H1 (cell line): ENCODE data around the gene BLNK. TPM values are rescaled to one million over a fixed set of nuclear protein-coding genes. Genes with fewer than 3 reads are reported as not detected.

ENCODE experiments used
- CTCF ChIA-PET: fragments of 300-600 bp; sonication (Branson Sonifier 250); formaldehyde crosslinking; loops from one replicate; lab custom pipeline; 2021; ENCODE audit not compliant: partially characterized antibody; lab: Charles Lee
- POLR2A ChIA-PET: fragments of 300-600 bp; sonication (Branson Sonifier 250); formaldehyde crosslinking; loops from one replicate; lab custom pipeline; 2021; ENCODE audit warnings: inconsistent platforms; ENCODE audit not compliant: partially characterized antibody; lab: Charles Lee
- DNase-seq, 2 experiments: peaks; one replicate each; pipeline versions ENCODE4 v3.0.0 to v3.0.0-alpha.2; 2010 to 2022; ENCODE audit warnings: low spot score in 2 of 2, low read depth in 1 of 2, mixed read lengths in 1 of 2
- FAIRE-seq: peaks from 2 replicates; lab custom pipeline; 2011; peaks lifted over from hg19 to GRCh38; lab: Jason Lieb, UNC
- H2AFZ ChIP-seq: 2 replicates; pipeline ENCODE4 v1.8.1; 2012; ENCODE audit warnings: low read length, inconsistent platforms
- H2AK5ac ChIP-seq: 2 replicates; pipeline ENCODE4 v1.6.1; 2013; ENCODE audit warnings: low read depth, low read length
- H2BK120ac ChIP-seq: replicated peaks from 2 replicates; pipeline ENCODE3; 2013; ENCODE audit warnings: low read depth, low read length, inconsistent platforms
- H2BK12ac ChIP-seq: 2 replicates; pipeline ENCODE4 v1.6.1; 2013; ENCODE audit warnings: low read depth, low read length
- H2BK15ac ChIP-seq: 2 replicates; pipeline ENCODE4 v1.6.1; 2013; ENCODE audit warnings: low read length
- H2BK20ac ChIP-seq: 2 replicates; pipeline ENCODE4 v1.6.1; 2013; ENCODE audit warnings: low read length
- H2BK5ac ChIP-seq: 2 replicates; pipeline ENCODE4 v1.6.1; 2013; ENCODE audit warnings: low read depth, low read length
- H3K14ac ChIP-seq: 2 replicates; pipeline ENCODE4 v1.6.1; 2013; ENCODE audit warnings: inconsistent platforms; ENCODE audit not compliant: insufficient read length
- H3K18ac ChIP-seq: 2 replicates; pipeline ENCODE4 v1.6.1; 2013; ENCODE audit warnings: low read length; ENCODE audit errors: extremely low read depth
- H3K23ac ChIP-seq: 2 replicates; pipeline ENCODE4 v1.6.1; 2013; ENCODE audit warnings: inconsistent platforms; ENCODE audit not compliant: insufficient read length
- H3K23me2 ChIP-seq: 2 replicates; pipeline ENCODE4 v1.6.1; 2013; ENCODE audit warnings: low read depth, low read length
- H3K27ac ChIP-seq: 2 replicates; pipeline ENCODE4 v1.6.1; 2011; ENCODE audit warnings: low read depth, low read length, inconsistent platforms
- H3K27me3 ChIP-seq, 4 experiments: replicated peaks in 1 of 4; 1 replicate in 1 of 4; 2 replicates in 3 of 4; pipeline versions ENCODE4 v1.6.1 to v1.8.1; 2011 to 2013; ENCODE audit warnings: low read length in 3 of 4, mild to moderate bottlenecking in 3 of 4, inconsistent platforms in 2 of 4, mixed read lengths in 2 of 4, moderate library complexity in 1 of 4; ENCODE audit not compliant: control insufficient read depth in 3 of 4, insufficient read depth in 3 of 4; ENCODE audit errors: extremely low read depth in 1 of 4
- H3K36me3 ChIP-seq, 4 experiments: 2 replicates each; pipeline versions ENCODE4 v1.6.1 to v1.8.1; 2011 to 2013; ENCODE audit warnings: mild to moderate bottlenecking in 4 of 4, low read length in 3 of 4, moderate library complexity in 2 of 4, control low read depth in 1 of 4, inconsistent platforms in 1 of 4; ENCODE audit not compliant: insufficient read depth in 4 of 4, control insufficient read depth in 2 of 4
- H3K4ac ChIP-seq: replicated peaks from 2 replicates; pipeline ENCODE3; 2013; ENCODE audit warnings: low read length, low read depth, mixed read lengths, inconsistent platforms; ENCODE audit not compliant: insufficient read length
- H3K4me1 ChIP-seq, 4 experiments: replicated peaks in 1 of 4; 1 replicate in 1 of 4; 2 replicates in 3 of 4; pipeline versions ENCODE4 v1.6.1 to v1.8.1; 2011 to 2013; ENCODE audit warnings: low read length in 3 of 4, inconsistent platforms in 2 of 4, mixed read lengths in 1 of 4; ENCODE audit not compliant: insufficient read depth in 4 of 4, control insufficient read depth in 3 of 4
- H3K4me2 ChIP-seq, 2 experiments: 2 replicates each; pipeline versions ENCODE4 v1.6.1 to v1.8.1; 2011 to 2013; ENCODE audit warnings: low read depth in 2 of 2, low read length in 2 of 2, control low read depth in 1 of 2, inconsistent platforms in 1 of 2, mild to moderate bottlenecking in 1 of 2; ENCODE audit not compliant: insufficient read depth in 1 of 2
- H3K4me3 ChIP-seq, 4 experiments: fragments of 200-600, 300-600 bp in 1 of 4; sonication (generic), shearing (Covaris generic), sonication (Bioruptor Twin) in 1 of 4; 2 replicates each; pipeline versions ENCODE4 v1.5.1 to v1.8.1; 2011 to 2016; ENCODE audit warnings: low read length in 4 of 4, low read depth in 3 of 4, control low read depth in 2 of 4, inconsistent platforms in 2 of 4, mild to moderate bottlenecking in 2 of 4, mixed read lengths in 1 of 4, moderate library complexity in 1 of 4; ENCODE audit not compliant: insufficient read depth in 2 of 4; ENCODE audit errors: extremely low read depth in 1 of 4
- H3K56ac ChIP-seq: replicated peaks from 2 replicates; pipeline ENCODE3; 2013; ENCODE audit warnings: low read depth, mild to moderate bottlenecking, mixed read lengths, low read length, inconsistent platforms; ENCODE audit not compliant: insufficient read length
- H3K79me1 ChIP-seq: 2 replicates; pipeline ENCODE4 v1.6.1; 2013; ENCODE audit warnings: low read depth, low read length, control low read depth
- H3K79me2 ChIP-seq, 2 experiments: 2 replicates each; pipeline versions ENCODE4 v1.6.1 to v1.8.1; 2012 to 2013; ENCODE audit warnings: low read length in 2 of 2, mild to moderate bottlenecking in 2 of 2, inconsistent platforms in 1 of 2; ENCODE audit not compliant: insufficient read depth in 2 of 2, control insufficient read depth in 1 of 2
- H3K9ac ChIP-seq, 4 experiments: replicated peaks in 1 of 4; 1 replicate in 1 of 4; 2 replicates in 3 of 4; pipeline versions ENCODE4 v1.6.1 to v1.8.1; 2011 to 2013; ENCODE audit warnings: low read depth in 3 of 4, low read length in 3 of 4, control low read depth in 2 of 4, mild to moderate bottlenecking in 2 of 4, moderate library complexity in 2 of 4, inconsistent platforms in 1 of 4; ENCODE audit errors: extremely low read depth in 1 of 4
- H3K9me3 ChIP-seq, 2 experiments: 2 replicates each; pipeline versions ENCODE4 v1.6.1 to v1.8.1; 2012 to 2013; ENCODE audit warnings: mild to moderate bottlenecking in 2 of 2, moderate library complexity in 2 of 2, control low read depth in 1 of 2, inconsistent platforms in 1 of 2, low read depth in 1 of 2, low read length in 1 of 2, mixed read lengths in 1 of 2; ENCODE audit not compliant: insufficient read depth in 2 of 2
- H4K20me1 ChIP-seq, 2 experiments: replicated peaks in 1 of 2; 2 replicates each; pipeline versions ENCODE3 to v1.8.1; 2011 to 2013; ENCODE audit warnings: inconsistent platforms in 2 of 2, low read length in 2 of 2, mild to moderate bottlenecking in 1 of 2; ENCODE audit not compliant: insufficient read depth in 2 of 2, control insufficient read depth in 1 of 2
- H4K5ac ChIP-seq: 2 replicates; pipeline ENCODE4 v1.6.1; 2013; ENCODE audit warnings: low read length, low read depth, mixed read lengths, inconsistent platforms; ENCODE audit not compliant: insufficient read length
- H4K8ac ChIP-seq: 2 replicates; pipeline ENCODE4 v1.8.0; 2013; ENCODE audit warnings: mild to moderate bottlenecking, moderate library complexity, low read length, inconsistent platforms; ENCODE audit not compliant: insufficient read depth; ENCODE audit errors: extremely low read depth
- H4K91ac ChIP-seq: replicated peaks from 2 replicates; pipeline ENCODE3; 2013; ENCODE audit warnings: low read length, mixed read lengths, inconsistent platforms; ENCODE audit not compliant: insufficient read length
- CBX5 ChIP-seq: fragments of 300-800, 300-1000 bp; sonication (generic); IDR thresholded peaks from 2 replicates; pipeline ENCODE4 v1.7.1; 2016; ENCODE audit warnings: antibody characterized with exemption, low read length, low read depth
- CEBPB ChIP-seq: IDR thresholded peaks from 2 replicates; pipeline ENCODE4 v1.6.1; 2012; ENCODE audit warnings: low read depth, low read length
- KDM1A ChIP-seq: fragments of 200-600, 300-600 bp; sonication (generic); IDR thresholded peaks from 2 replicates; pipeline ENCODE4 v1.7.1; 2016; ENCODE audit warnings: mild to moderate bottlenecking, low read length, borderline replicate concordance
- MAFK ChIP-seq: IDR thresholded peaks from 2 replicates; pipeline ENCODE4 v1.6.1; 2012; ENCODE audit warnings: low read depth, mild to moderate bottlenecking, improper control_type of control experiment, low read length
- PHF8 ChIP-seq: fragments of 200-600 bp; sonication (generic); conservative IDR thresholded peaks from 2 replicates; pipeline ENCODE4 v1.7.1; 2012; ENCODE audit warnings: low read depth, mild to moderate bottlenecking, inconsistent platforms, low read length, moderate library complexity
- SP2 ChIP-seq: IDR thresholded peaks from 2 replicates; pipeline ENCODE4 v1.6.1; 2012; ENCODE audit warnings: mild to moderate bottlenecking, low read length, inconsistent platforms
- YY1 ChIP-seq: IDR thresholded peaks from 2 replicates; pipeline ENCODE4 v1.6.1; 2011; ENCODE audit warnings: low read depth, mild to moderate bottlenecking, low read length
- WGBS, 2 experiments: shearing (Covaris generic) in 1 of 2; methylation state at CpG; one replicate each; pipeline versions ENCODE4 v1.1.6 to v1.1.7; 2013 to 2015; ENCODE audit warnings: low lambda C conversion rate in 2 of 2, mixed read lengths in 2 of 2, inconsistent platforms in 1 of 2, low coverage in 1 of 2, missing lambda C conversion rate in 1 of 2; ENCODE audit not compliant: insufficient replicate concordance in 2 of 2, insufficient coverage in 1 of 2, insufficient read length in 1 of 2; ENCODE audit errors: extremely low coverage in 1 of 2, missing lambda C conversion rate in 1 of 2; 5-methylcytosine and 5-hydroxymethylcytosine counted together
- polyA plus RNA-seq, 7 experiments: library from polyadenylated mRNA; depleted of rRNA in 3 of 7; stranded (reverse) in 5 of 7; unstranded in 2 of 7; fragments of >200 nt in 5 of 7; fragments of 200-250 nt in 2 of 7; gene quantifications; 1 replicate in 5 of 7; 2 replicates in 1 of 7; 4 replicates in 1 of 7; pipeline versions ENCODE4 v1.2.1 to v1.2.3, GENCODE V29; 2011 to 2013; ENCODE audit warnings: missing spikeins in 2 of 7, mixed read lengths in 2 of 7
- total RNA-seq: library from RNA; stranded (reverse); fragmentation: NEBNext Ultra II Directional; extraction: Animal tissue kit (Norgen Biotek cat#: 25700); gene quantifications from 2 replicates; pipeline ENCODE4 v1.2.1, GENCODE V29; 2021
- TF ChIP-seq, protein P1 (sequence below), 3 experiments: IDR thresholded peaks; 1 replicate in 2 of 3; 2 replicates in 1 of 3; pipeline versions ENCODE4 v1.5.1 to v1.6.1; 2011; ENCODE audit warnings: low read length in 3 of 3, mild to moderate bottlenecking in 3 of 3, inconsistent platforms in 2 of 3, low read depth in 1 of 3, moderate library complexity in 1 of 3; ENCODE audit not compliant: insufficient read depth in 1 of 3; ENCODE audit errors: control extremely low read depth in 1 of 3

BLNK gene
- total and polyA plus RNA-seq, 2 of the 8 experiments (the other 6 are each of a cell fraction or from before 2014, with no cell fraction given) = not detected

GRCh38 chr10:96244354-96244753 lies 27.0 kb downstream of the BLNK start:
- H4K20me1 ChIP-seq = no peaks in the 10 kb centered on the region
- H4K8ac ChIP-seq = no peak overlapping the region
- no peaks in the 10 kb centered on the region for H3K79me2 ChIP-seq
- 0 out of 2 replicates have a peak overlapping the region, but pooled peaks have one; percentile 12 for H2AFZ ChIP-seq
- no peaks in the 10 kb centered on the region for H3K23me2 ChIP-seq
- no peaks in the 10 kb centered on the region for H3K4me1 ChIP-seq
- H2BK20ac ChIP-seq = no peak overlapping the region
- no peaks in the 10 kb centered on the region for H3K27me3 ChIP-seq
- H4K91ac ChIP-seq = no peak overlapping the region
- no peak overlapping the region for H3K23ac ChIP-seq
- H2AK5ac ChIP-seq = no peak overlapping the region
- whole genome bisulfite sequencing, 2 experiments = 85% methylated on average over 7 of the region's 7 CpGs; no CpG with 5 or more reads in 1 of the 2 experiments
- no peak overlapping the region for H2BK120ac ChIP-seq
- H3K27ac ChIP-seq = no peak overlapping the region
- H3K9me3 ChIP-seq = no peaks in the 10 kb centered on the region
- no peaks in the 10 kb centered on the region for H3K36me3 ChIP-seq
- H3K9ac ChIP-seq = no peak overlapping the region
- CTCF ChIA-PET = interaction anchor here (1.2 to 2.7 kb wide), 2 partner anchors 14 to 78 kb away, joined by 5 to 16 read pairs; no protein-coding TSS in a partner anchor
- H3K4ac ChIP-seq = no peak overlapping the region
- DNase-seq (no peak), FAIRE-seq (no peak)
- POLR2A ChIA-PET = no interaction called here
- no peak overlapping the region for H2BK5ac ChIP-seq
- H3K14ac ChIP-seq = no peak overlapping the region
- H3K18ac ChIP-seq = no peak overlapping the region
- H4K5ac ChIP-seq = no peak overlapping the region
- H3K4me3 ChIP-seq = no peak overlapping the region
- H2BK15ac ChIP-seq = no peak overlapping the region
- no peak overlapping the region for H3K56ac ChIP-seq
- no peak overlapping the region for H3K4me2 ChIP-seq
- no peaks in the 10 kb centered on the region for H3K79me1 ChIP-seq
- no peak overlapping the region for H2BK12ac ChIP-seq
- TF ChIP-seq CBX5 = no peak
- no peak for TF ChIP-seq KDM1A
- no peak for TF ChIP-seq PHF8
- no peak for TF ChIP-seq SP2
- TF ChIP-seq, protein P1, sequence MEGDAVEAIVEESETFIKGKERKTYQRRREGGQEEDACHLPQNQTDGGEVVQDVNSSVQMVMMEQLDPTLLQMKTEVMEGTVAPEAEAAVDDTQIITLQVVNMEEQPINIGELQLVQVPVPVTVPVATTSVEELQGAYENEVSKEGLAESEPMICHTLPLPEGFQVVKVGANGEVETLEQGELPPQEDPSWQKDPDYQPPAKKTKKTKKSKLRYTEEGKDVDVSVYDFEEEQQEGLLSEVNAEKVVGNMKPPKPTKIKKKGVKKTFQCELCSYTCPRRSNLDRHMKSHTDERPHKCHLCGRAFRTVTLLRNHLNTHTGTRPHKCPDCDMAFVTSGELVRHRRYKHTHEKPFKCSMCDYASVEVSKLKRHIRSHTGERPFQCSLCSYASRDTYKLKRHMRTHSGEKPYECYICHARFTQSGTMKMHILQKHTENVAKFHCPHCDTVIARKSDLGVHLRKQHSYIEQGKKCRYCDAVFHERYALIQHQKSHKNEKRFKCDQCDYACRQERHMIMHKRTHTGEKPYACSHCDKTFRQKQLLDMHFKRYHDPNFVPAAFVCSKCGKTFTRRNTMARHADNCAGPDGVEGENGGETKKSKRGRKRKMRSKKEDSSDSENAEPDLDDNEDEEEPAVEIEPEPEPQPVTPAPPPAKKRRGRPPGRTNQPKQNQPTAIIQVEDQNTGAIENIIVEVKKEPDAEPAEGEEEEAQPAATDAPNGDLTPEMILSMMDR (IDR thresholded peaks at IDR 0.05; ENCODE audit: control extremely low read depth in 1 of 3, insufficient read depth in 1 of 3, low read depth in 1 of 3, low read length in 3 of 3) = no peak
- TF ChIP-seq CEBPB = no peak
- TF ChIP-seq MAFK = no peak
- TF ChIP-seq YY1 = no peak
